GM18511 (cell line): ENCODE data around the gene ESRP2.

Source experiments
- ATAC-seq: cut with Tn5 transposase; IDR thresholded peaks from one replicate; pipeline ENCODE4 v1.9.1; 2021; ENCODE audit warnings: mild to moderate bottlenecking, moderate library complexity; ENCODE audit not compliant: unreplicated experiment

The ESRP2 gene

DNA sequence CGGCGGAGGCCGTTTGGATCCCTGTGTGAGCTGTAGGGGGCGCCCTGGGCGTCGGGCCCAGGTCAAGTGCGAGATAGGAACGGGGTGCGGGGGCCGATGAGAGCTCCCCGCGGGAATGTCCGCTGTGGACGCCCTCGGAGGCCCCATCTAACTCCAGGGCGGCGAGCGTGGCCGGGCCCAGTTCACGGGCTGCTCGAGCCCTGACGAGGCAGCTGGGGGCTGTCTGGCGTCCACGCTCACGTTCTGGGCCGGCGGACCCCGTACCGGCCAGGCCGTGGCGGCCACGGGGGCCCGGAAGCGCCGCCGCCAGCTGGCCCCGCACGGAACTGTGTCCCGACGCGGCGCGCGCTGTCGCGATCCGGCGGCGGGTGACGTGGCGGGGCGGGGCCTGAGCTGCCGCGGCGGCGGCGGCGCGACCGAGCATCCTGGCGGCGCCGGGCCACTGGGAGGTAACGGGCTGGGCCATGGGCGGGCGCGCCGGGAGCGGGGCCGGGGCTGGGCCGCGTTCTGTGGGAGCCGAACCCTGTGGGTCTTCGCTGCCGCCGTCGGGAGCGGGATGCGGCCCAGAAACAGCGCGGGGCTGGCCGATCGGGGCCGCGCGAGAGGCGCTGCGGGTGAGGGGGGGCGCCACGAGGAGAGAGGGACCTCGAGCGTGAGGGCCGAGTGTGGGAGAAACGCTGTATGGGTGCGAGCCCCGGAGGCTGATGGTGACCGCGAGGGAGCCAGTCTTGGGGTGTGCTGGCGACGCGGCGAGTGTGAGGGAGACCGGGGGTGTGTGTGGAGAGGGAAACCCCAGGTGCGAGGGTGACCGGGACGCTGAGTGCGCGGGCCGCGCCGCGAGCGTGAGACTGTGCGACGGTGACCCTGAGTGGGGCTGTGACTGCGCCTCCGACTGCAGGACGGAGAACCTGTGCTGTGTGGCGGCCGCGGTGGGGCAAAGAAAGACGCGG lies 28.5 kb upstream of the ESRP2 start, which contains the start of gene SLC7A6:
Gene SLC7A6 (plus strand): TSS at position 399 of the 950 bp plus-strand sequence. CDS start 10,201 bp downstream, outside the sequence.
- peak; percentile 68 for ATAC-seq

DNA sequence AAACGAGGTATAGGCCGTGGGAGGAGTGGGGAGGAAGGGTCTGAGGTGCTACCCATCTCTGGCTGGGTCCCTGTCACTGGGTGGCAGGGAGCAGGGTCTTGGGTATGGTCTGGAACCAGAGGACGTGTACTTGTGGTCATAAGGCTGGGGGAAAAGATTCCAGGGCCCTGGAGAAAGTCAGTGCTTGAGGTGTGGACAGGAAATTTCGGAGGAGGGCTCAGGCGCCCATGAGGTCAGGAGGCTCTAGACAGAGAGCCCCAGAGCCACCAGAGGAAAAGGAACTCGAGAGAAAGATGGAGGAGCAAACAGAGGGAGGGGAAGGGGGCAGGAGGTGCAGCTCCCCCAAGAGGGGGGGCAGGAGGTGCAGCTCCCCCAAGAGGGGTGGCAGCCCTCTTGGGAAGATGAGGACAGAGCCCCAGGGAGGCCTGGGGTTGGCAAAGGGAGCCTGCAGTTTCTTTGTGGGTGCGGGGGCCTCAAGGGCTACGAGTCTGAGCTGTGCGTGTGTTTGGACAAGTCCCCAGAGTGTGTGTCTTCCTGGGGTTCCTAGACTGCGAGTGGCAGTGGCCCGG lies 27.7 kb upstream of the ESRP2 start:
- ATAC-seq, result peak; percentile 11

DNA sequence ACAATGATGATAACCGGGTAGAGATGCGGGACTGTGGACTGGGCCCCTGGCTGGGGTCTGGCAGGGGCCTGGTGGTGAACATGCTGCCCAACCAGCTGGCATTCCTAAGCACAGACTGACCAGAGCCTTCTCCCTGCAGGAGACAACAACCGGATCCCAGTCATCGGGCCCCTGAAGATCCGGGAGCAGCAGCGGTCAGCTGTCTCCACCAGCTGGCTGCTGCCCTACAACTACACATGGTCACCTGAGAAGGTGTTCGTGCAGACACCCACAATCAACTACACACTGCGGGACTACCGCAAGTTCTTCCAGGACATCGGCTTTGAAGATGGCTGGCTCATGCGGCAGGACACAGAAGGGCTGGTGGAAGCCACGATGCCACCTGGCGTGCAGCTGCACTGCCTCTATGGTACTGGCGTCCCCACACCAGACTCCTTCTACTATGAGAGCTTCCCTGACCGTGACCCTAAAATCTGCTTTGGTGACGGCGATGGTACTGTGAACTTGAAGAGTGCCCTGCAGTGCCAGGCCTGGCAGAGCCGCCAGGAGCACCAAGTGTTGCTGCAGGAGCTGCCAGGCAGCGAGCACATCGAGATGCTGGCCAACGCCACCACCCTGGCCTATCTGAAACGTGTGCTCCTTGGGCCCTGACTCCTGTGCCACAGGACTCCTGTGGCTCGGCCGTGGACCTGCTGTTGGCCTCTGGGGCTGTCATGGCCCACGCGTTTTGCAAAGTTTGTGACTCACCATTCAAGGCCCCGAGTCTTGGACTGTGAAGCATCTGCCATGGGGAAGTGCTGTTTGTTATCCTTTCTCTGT lies 23.3 kb upstream of the ESRP2 start:
- ATAC-seq, result no peak

DNA sequence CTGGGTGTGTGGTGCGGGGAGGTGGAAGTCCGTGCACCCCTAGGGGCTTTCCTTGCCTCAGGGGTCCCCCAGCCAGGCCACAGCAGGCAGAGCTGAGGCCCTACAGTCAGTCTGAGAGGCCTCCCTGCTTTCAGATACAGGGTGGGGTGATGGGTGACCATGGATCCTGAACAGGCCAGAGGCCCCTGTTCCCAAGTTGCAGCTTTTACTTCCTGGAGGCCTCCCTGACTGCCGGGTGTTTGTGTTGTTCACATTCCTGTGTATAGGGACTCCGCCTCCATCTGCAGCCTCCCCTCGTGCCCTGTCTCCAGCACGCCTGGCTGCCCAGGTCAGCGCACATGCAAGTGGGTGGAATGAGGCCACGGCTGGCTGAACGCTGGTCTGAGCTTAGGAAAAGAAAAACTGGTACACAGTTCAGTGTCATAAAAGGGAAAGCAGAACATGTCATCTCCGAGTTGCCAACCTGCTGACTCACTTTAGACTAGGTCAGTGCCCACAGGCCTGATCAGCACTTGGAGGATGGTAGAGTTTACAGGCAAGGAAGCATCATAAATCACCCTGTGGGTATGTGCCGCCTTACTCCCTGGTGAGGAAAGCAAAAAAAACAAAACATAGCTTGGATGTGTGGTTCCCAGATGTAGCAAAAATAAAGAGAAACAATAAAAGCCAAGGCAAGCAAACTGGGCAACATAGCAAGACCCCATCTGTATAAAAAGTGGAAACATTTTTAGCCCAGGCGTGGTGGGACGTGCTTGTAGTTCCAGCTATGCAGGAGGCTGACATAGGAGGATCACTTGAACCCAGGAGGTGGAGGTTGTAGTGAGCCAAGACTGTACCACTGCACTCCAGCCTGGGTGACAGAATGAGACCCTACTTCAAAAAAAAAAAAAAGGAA lies 22.2 kb upstream of the ESRP2 start:
- ATAC-seq, result peak; percentile 43

DNA sequence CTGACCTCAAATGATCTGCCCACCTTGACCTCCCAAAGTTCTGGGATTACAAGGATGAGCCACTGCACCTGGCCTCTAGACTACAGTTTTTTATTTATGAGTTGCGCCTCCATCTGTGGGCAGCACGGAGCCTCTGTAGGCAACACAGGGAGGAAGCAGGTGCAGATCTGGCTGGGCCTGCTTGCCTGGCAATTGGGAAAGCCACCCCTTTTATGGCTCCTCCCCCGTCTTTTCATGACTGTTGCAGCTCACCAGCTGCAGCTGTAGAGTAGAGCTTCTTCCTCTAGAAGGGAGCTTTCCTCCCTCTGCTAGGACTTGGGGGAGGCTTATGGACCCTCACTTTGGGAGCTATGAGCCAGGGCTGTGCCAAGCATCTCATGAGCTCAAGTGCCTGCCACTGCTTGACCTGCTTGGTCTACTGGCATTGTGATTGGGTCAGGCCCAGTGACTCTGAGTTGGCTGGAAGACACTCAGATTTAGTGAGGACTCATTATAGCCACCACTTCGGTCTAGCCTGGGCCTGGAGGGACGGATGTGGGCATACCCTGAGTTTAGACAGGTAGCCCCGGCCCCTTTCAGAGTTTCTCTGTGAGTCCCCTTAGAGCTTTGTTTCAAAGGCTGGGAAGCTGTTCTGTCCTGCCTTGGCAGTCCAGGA lies 21.5 kb upstream of the ESRP2 start:
- peak; percentile 66 for ATAC-seq

DNA sequence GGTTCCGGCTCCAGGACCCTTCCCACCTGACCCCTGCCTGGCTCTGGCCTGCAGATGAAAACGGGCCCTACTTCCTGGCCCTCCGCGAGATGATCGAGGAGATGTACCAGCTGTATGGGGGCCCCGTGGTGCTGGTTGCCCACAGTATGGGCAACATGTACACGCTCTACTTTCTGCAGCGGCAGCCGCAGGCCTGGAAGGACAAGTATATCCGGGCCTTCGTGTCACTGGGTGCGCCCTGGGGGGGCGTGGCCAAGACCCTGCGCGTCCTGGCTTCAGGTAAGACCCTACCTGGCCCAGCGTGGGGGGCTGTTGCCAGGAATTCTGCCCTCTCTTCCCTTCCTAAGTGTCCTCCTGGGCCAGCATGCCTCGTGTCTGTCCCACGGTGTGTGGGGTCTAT lies 19.8 kb upstream of the ESRP2 start:
- no peak for ATAC-seq

DNA sequence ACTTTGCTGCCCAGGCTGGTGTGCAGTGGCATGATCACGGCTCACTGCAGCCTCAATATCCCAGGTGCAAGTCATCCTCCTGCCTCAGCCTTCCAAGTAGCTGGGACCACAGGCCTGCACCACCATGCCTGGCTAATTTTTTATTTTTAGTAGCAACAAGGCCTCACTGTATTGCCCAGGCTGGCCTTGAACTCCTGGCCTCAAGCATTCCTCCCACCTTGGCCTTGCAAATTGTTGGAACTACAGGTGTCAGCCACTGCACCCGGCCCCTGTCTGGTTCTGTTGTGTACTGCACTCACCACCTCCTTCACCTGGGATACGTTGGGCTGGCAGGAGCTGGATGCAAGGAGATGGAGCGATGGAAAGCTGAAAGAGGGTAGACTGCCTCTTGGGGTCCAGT lies 17.8 kb upstream of the ESRP2 start:
- ATAC-seq, result no peak

DNA sequence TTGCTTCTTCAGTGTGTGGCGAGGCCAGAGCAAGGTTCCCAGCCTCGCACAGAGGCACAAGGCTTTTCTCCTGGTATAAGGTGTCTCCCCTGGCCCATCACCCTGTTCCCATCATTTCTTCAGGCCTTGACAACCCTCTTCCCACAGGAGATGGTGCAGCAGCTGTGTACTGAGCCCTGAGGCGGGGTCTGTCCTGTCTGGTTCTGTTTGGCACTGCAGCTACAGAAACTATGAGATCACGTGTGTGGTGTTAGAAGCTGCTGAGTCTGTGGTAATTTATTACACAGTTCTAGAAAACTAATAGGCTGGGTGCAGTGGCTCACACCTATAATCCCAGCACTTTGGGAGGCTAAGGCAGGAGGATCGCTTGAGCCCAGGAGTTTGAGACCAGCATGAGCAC lies 16.5 kb upstream of the ESRP2 start:
- ATAC-seq, result no peak

DNA sequence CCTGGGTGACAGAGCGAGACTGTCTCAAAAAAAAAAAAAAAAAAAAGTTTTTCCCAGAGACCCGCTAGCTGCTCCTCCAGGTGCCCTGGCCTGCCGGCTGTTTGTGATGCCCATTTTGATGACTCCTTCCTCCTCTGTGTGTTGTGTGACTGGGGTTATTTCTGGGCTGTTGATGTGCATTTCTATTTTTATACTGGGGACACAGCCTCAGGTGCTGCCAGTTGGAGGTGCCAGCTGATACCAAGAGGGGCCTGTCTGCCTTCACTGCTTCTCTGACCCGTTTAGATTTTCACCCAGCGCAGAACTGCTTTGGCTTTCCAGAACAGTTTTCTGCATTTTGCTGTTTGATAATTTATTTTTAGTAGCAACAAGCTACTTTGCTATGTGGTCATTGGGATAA lies 15.9 kb upstream of the ESRP2 start:
- no peak for ATAC-seq

DNA sequence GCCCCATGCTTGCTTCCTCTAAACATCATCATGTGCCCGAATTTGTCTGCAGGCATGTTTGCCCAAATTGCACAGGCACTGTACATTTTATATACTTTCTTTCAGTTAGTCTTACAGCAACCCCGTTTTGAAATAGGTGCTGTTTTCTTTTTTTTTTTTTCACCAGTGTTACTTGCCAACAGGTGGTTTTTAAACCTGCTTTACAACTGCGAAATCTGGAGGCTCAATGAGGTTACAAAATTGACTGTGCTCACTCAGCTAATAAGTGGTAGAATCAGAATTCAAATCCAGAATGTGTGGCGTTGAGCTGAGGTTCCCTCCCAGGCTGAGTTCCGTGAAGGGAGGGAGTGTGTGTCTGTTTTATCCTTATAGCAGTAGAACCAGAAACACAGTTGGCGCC lies 15.0 kb upstream of the ESRP2 start:
- no peak for ATAC-seq

DNA sequence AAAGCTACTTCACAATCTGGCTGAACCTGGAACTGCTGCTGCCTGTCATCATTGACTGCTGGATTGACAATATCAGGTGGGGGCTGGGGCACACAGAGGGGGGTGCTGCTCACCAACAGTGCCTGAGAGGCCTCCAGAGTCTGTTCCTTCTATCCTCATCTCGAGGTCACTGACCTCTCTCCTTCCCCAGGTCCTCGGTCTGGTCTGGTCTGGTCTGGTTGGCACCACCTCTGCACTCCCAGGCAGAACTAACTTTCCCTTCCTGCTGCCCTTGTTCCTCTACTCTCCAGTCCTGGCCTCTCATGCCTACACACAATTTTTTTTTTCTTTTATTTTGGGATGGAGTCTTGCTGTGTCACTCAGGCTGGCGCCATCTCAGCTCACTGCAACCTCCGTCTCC lies 13.4 kb upstream of the ESRP2 start:
- no peak for ATAC-seq

DNA sequence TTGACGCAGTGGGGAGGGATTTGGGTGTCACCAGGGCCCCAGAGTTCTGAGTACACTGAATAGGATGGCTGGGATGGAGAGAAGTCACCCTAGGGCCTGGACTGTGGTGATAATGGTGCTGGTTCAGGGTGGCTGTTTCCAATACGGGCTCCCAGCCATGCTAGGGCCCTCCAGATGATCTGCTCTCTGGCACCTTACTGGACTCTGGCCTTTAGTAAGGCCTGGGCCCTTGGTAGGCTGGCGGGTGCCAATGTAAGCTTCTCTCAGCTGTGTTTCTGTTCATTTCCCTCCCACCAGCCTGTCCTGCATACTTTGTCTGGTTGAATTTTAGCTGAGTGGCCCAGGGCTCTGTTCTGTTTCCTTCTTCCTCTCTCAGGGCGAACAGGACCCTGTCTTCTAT lies 12.0 kb upstream of the ESRP2 start:
- no peak for ATAC-seq

DNA sequence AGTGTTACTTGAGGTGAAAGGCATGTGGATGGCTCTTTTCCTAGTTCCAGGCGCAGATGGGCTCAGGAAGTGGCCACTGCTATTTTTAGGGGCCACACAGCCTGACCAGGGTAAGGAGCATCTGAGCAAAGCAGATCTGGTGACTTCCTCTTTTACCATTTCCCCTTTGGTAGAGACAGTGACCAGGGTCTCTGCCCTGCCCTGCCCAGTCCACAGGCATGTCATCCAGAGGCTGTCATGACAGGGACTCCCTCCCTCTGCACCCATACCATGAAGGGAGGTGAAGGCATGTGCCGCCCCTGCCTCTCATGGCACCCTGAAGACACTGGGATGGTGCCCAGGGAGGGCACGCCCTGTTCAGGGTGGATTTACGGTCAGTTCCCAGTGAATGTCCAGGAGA lies 11.5 kb upstream of the ESRP2 start:
- ATAC-seq, result no peak

DNA sequence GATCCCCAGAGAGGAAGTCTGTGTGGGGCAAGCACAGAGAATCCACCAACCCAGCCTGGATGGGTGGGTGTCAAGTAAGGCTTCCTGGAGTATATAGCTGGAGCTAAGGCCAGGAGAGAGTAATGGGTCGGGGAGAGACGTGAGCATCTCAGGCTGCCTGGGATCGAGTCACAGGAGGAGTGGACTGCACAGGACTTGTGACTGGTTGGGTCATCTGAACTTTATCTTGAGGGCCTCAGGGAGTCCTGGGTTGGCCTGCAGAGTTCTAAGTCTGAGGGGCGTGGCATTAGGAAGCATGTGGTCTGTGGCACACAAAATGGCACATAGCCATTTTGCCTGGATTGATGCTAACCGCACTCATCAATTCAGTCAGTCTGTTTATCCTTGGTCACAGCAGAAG lies 10.7 kb upstream of the ESRP2 start:
- ATAC-seq, result no peak

DNA sequence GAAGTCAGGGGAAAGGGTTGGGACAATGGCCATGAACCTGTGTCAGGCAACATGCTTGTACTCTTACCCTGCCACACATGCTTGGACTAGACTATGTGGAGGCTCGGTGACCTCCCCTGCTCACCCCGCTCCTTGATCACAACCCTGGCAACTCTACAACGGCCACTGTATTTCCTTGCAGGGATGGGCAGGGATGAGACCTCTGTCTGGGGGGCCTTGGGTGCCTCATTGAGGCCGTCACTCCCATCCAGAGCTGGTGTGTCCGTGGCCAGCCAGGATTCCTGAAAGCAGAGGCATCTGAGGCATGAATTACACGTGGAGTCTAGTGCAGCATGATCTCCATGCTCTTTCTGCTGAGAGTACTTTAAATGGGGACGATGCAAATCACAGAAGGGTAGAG lies 10.2 kb upstream of the ESRP2 start:
- ATAC-seq, result no peak

DNA sequence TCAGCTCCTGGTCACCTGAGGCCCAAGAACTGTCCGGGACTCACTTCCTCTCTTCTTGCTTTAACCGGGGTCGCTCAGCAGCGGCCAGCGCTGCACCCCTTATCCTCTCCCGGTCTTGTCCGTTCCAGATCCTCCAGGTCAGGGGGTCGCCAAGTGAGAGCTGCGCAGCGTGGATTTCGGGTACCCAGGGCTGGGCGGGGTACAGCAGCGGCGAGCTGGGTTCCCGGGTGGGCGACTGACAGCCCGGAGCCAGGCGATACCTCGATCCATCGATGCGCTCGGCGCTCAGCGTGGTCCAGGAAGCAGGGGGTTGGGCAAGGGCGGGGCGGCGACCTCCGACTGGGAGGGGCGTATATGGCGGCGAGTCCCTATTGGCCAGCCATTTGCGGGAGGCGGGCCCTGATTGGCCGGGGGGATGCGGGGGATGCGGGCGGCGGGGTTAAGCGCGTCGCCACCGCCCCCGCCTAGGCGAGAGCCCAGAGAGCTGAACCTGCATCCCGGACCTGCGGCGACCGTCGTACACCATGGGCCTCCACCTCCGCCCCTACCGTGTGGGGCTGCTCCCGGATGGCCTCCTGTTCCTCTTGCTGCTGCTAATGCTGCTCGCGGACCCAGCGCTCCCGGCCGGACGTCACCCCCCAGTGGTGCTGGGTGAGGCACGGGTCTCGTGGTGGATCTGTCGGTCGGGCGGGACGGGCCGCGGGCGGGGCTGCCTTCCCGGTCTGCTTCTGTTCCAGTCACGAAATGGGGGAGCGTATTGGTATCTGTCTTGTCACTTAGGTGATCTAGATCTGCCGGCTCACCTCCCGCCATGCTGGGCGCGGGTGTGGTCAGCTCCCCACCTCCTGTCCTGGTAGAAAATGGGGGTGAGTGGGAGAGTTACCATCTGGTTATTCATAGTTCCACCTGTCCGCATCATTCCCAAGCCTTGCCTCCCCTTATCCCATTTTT lies 9.3 kb upstream of the ESRP2 start, which contains the start of gene PLA2G15:
Gene PLA2G15 (plus strand): TSS at position 471 of the 951 bp plus-strand sequence. CDS start 54 bp downstream, at position 525.
- peak; percentile 93 for ATAC-seq

DNA sequence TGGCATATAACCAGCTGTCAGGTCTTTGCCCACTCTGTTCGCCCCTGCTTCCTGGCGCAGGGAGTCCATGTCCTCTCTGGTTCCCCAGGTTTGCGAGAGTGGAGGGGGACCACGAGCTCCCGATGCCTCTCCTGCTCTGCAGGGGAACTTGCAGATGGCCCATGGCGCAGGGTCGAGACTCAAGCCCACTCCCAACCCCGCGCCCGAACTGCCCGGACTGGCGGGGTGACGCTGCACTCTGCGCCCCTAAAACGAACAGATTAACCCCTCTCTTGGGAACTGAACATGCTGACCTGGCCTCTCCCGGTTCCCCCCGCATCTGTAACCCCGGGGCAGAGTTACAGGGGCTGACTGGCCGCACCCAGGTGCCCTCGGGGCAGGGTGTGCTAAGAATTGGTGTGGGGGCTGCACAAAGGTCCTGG lies 8.6 kb upstream of the ESRP2 start:
- no peak for ATAC-seq

DNA sequence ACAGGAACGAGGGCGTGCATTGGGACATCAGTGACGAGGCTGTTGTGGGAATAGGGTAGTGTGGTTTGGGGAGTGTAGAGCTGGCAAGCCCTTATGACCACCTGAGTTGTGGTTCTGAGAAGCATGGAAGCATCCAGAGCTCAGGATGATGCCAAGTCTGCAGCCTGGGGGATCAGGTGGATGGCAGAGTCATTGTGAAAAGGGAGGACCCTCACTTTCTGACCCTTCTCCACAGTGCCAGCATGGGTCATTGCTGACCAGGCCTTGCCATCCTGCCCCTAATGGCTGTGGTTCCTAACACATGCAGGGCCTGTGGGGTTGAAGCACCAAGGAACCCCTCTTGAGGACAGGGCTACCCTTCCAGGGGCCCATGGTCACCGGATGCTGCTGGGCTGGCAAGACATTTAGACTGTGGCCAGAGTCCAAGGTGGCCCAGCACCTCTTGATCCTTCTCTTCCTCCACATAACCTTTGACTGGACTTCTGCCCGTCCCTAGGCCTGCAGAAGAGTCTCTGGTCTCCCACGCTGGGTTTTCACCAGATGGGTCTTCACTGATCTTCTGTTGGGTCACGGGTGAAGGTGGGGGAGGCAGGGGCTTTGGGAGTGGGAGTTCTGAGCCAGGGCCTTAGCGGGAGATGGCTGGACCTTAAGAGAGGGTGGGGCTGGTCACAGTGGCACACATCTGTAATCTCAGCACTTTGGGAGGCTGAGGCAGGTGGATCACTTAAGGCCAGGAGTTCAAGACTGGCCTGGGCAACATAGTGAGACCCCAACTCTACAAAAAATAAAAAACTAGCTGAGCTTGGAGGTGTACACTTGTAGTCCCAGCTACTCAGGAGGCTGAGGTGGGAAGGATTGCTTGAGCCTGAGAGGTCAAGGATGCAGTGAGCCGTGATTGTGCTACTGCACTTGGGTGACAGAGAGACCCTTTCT lies 7.3 kb upstream of the ESRP2 start:
- ATAC-seq, result no peak
